ENCODE measurements around the gene SEMA6B. TPM values are rescaled to one million over a fixed set of nuclear protein-coding genes. Genes with fewer than 3 reads are reported as not detected.

Gene SEMA6B
- polyA plus RNA-seq, 1 donor from 2014 or later, result 21.6 TPM

- no peak overlapping the region for H2AFZ ChIP-seq (ENCODE audit: low read depth, low read length)
- H3K36me3 ChIP-seq (ENCODE audit: insufficient read depth, low read length), result no peaks in the 10 kb centered on the region
- no peak overlapping the region for H3K4me3 ChIP-seq (ENCODE audit: low read length)
- no peak for TF ChIP-seq CTCF (IDR thresholded peaks at IDR 0.05; ENCODE audit: poor library complexity, severe bottlenecking)
- TF ChIP-seq EP300 (conservative IDR thresholded peaks at IDR 0.05; ENCODE audit: poor library complexity, severe bottlenecking), result no peak
- no peak for TF ChIP-seq REST (IDR thresholded peaks at IDR 0.05; ENCODE audit: borderline replicate concordance)
- no peak for TF ChIP-seq TAF1 (IDR thresholded peaks at IDR 0.05; ENCODE audit: low read depth)
- no peak for TF ChIP-seq RAD21 (conservative IDR thresholded peaks at IDR 0.05)
- TF ChIP-seq SMC3 (conservative IDR thresholded peaks at IDR 0.05; ENCODE audit: poor library complexity), result no peak
- TF ChIP-seq MXI1 (conservative IDR thresholded peaks at IDR 0.05; ENCODE audit: poor library complexity, severe bottlenecking), result no peak
- no peak for TF ChIP-seq EZH2 (IDR thresholded peaks at IDR 0.05; ENCODE audit: borderline replicate concordance, insufficient read depth, low read length, poor library complexity, severe bottlenecking)
- TF ChIP-seq POLR2AphosphoS5 (IDR thresholded peaks at IDR 0.05), result no peak
- H3K9me3 ChIP-seq (ENCODE audit: low read length), result no peaks in the 10 kb centered on the region
- H3F3A ChIP-seq (ENCODE audit: insufficient read depth, low read length, poor library complexity, severe bottlenecking), result no peaks in the 10 kb centered on the region
- H3K27me3 ChIP-seq (ENCODE audit: insufficient read depth, low read depth, low read length), result no peaks in the 10 kb centered on the region
- no peak overlapping the region for H3K27ac ChIP-seq (ENCODE audit: low read length)
- H3K4me2 ChIP-seq (ENCODE audit: low read length), result no peak overlapping the region
- no peaks in the 10 kb centered on the region for H3K79me2 ChIP-seq (replicated peaks; ENCODE audit: insufficient read depth, low read length)
- H3K9ac ChIP-seq (ENCODE audit: low read length), result no peak overlapping the region
- H3K9me2 ChIP-seq (ENCODE audit: insufficient read depth, low read length), result no peaks in the 10 kb centered on the region
- no peaks in the 10 kb centered on the region for H4K20me1 ChIP-seq (ENCODE audit: insufficient read depth)
These were observed 60.8 kb downstream of the SEMA6B start for GRCh38 chr19:4498694-4499093.

GRCh38 chr19:4497770-4498389 is 61.6 kb downstream of the SEMA6B start:
- no peaks in the 10 kb centered on the region for H3K9me3 ChIP-seq (ENCODE audit: low read length)
- no peak overlapping the region for H3K9ac ChIP-seq (ENCODE audit: low read length)
- H3K9me2 ChIP-seq (ENCODE audit: insufficient read depth, low read length), result no peaks in the 10 kb centered on the region
- H2AFZ ChIP-seq (ENCODE audit: low read depth, low read length), result no peak overlapping the region
- TF ChIP-seq SMC3 (conservative IDR thresholded peaks at IDR 0.05; ENCODE audit: poor library complexity) (no peak), EP300 (conservative IDR thresholded peaks at IDR 0.05; ENCODE audit: poor library complexity, severe bottlenecking) (no peak), REST (IDR thresholded peaks at IDR 0.05; ENCODE audit: borderline replicate concordance) (no peak), POLR2AphosphoS5 (IDR thresholded peaks at IDR 0.05) (no peak), TAF1 (IDR thresholded peaks at IDR 0.05; ENCODE audit: low read depth) (no peak), RAD21 (conservative IDR thresholded peaks at IDR 0.05) (no peak), EZH2 (IDR thresholded peaks at IDR 0.05; ENCODE audit: borderline replicate concordance, insufficient read depth, low read length, poor library complexity, severe bottlenecking) (no peak)
- no peak overlapping the region for H3K4me2 ChIP-seq (ENCODE audit: low read length)
- no peak overlapping the region for H3K27ac ChIP-seq (ENCODE audit: low read length)
- H3K27me3 ChIP-seq (ENCODE audit: insufficient read depth, low read depth, low read length), result no peaks in the 10 kb centered on the region
- H3F3A ChIP-seq (ENCODE audit: insufficient read depth, low read length, poor library complexity, severe bottlenecking), result no peaks in the 10 kb centered on the region
- H3K36me3 ChIP-seq (ENCODE audit: insufficient read depth, low read length), result no peaks in the 10 kb centered on the region
- H3K4me3 ChIP-seq (ENCODE audit: low read length), result no peak overlapping the region
- no peaks in the 10 kb centered on the region for H4K20me1 ChIP-seq (ENCODE audit: insufficient read depth)
- no peaks in the 10 kb centered on the region for H3K79me2 ChIP-seq (replicated peaks; ENCODE audit: insufficient read depth, low read length)

Data from neural cell (in vitro differentiated cells).